HepG2 (cell line): Measurements from ENCODE around the gene LPXN. TPM values are rescaled to one million over a fixed set of nuclear protein-coding genes. Genes with fewer than 3 reads are reported as not detected.

Experiments
- MAZ ChIP-seq, 2 experiments: sonication (generic) in 1 of 2; formaldehyde crosslinking in 1 of 2; IDR thresholded peaks; 2 replicates each; pipeline versions ENCODE4 v1.5.0 to v1.6.1; 2012 to 2020; ENCODE audit warnings: low read depth in 2 of 2, mild to moderate bottlenecking in 2 of 2, borderline replicate concordance in 1 of 2, improper control_type of control experiment in 1 of 2, low read length in 1 of 2, missing genetic modification reagents in 1 of 2, moderate library complexity in 1 of 2
- PRDM10 ChIP-seq: sonication (generic); formaldehyde crosslinking; IDR thresholded peaks from 2 replicates; pipeline ENCODE4 v1.4.0; 2020; ENCODE audit warnings: low read depth, missing genetic modification reagents
- PTBP1 ChIP-seq: fragments of 200-400 bp; formaldehyde crosslinking; IDR thresholded peaks from 2 replicates; pipeline ENCODE4 v1.6.1; 2018; ENCODE audit warnings: low read length, low read depth; ENCODE audit not compliant: poor library complexity, severe bottlenecking
- RFX3 ChIP-seq: IDR thresholded peaks from 2 replicates; pipeline ENCODE4 v1.6.1; 2016; ENCODE audit warnings: missing biosample characterization, missing genetic modification reagents
- U2AF2 ChIP-seq: fragments of 200-400 bp; formaldehyde crosslinking; IDR thresholded peaks from 2 replicates; pipeline ENCODE4 v1.6.1; 2017; ENCODE audit warnings: low read depth, mild to moderate bottlenecking, low read length
- ZBTB3 ChIP-seq: sonication (generic); formaldehyde crosslinking; IDR thresholded peaks from 2 replicates; pipeline ENCODE4 v1.4.0; 2020; ENCODE audit warnings: low read depth, mild to moderate bottlenecking, moderate library complexity, missing genetic modification reagents, borderline replicate concordance
- ZC3H13 ChIP-seq: sonication (generic); formaldehyde crosslinking; IDR thresholded peaks from 2 replicates; pipeline ENCODE4 v1.8.1; 2023; ENCODE audit warnings: mild to moderate bottlenecking, missing genetic modification reagents, moderate library complexity
- ZFYVE20 ChIP-seq: sonication (generic); formaldehyde crosslinking; IDR thresholded peaks from 2 replicates; pipeline ENCODE4 v1.8.0; 2023; ENCODE audit warnings: low read depth, mild to moderate bottlenecking, moderate library complexity, missing genetic modification reagents, borderline replicate concordance
- ZNF101 ChIP-seq: sonication (generic); formaldehyde crosslinking; IDR thresholded peaks from 2 replicates; pipeline ENCODE4 v1.4.0; 2020; ENCODE audit warnings: mild to moderate bottlenecking, low read depth, missing genetic modification reagents, borderline replicate concordance
- ZNF839 ChIP-seq: sonication (generic); formaldehyde crosslinking; IDR thresholded peaks from 2 replicates; pipeline ENCODE4 v1.4.0; 2020; ENCODE audit warnings: missing genetic modification reagents, mild to moderate bottlenecking, borderline replicate concordance
- ZNF850 ChIP-seq: sonication (generic); formaldehyde crosslinking; conservative IDR thresholded peaks from 2 replicates; pipeline ENCODE4 v1.9.0; 2021; ENCODE audit warnings: mild to moderate bottlenecking, missing genetic modification reagents
- polyA plus RNA-seq, 8 experiments: library from polyadenylated mRNA; depleted of rRNA in 3 of 8; stranded (reverse) in 7 of 8; unstranded in 1 of 8; fragments of >200 nt; fragmentation: Illumina TruSeq in 4 of 8; extraction: Trizol in 4 of 8; gene quantifications; 2 replicates each; pipeline versions ENCODE4 v1.2.1 to v1.2.3, GENCODE V29; 2011 to 2016; ENCODE audit warnings: low read depth in 4 of 8, missing spikeins in 1 of 8, mixed read lengths in 1 of 8; ENCODE audit not compliant: insufficient read depth in 1 of 8
- total RNA-seq, 5 experiments: library from RNA; depleted of rRNA; stranded (reverse); fragments of >200 nt; fragmentation: Illumina TruSeq; extraction: Trizol; gene quantifications; 2 replicates each; pipeline ENCODE4 v1.2.3, GENCODE V29; 2016; ENCODE audit warnings: low read depth in 1 of 5
- TF ChIP-seq, protein P1 (sequence below): sonication (generic); formaldehyde crosslinking; conservative IDR thresholded peaks from 2 replicates; pipeline ENCODE4 v1.4.0; 2020; ENCODE audit warnings: mild to moderate bottlenecking, missing genetic modification reagents, moderate library complexity
- TF ChIP-seq, protein P2 (sequence below), 2 experiments: sonication (generic) in 1 of 2; formaldehyde crosslinking in 1 of 2; IDR thresholded peaks; 2 replicates each; pipeline versions ENCODE4 v1.4.0 to v1.6.1; 2018 to 2020; ENCODE audit warnings: missing genetic modification reagents in 2 of 2, borderline replicate concordance in 1 of 2, low read depth in 1 of 2, mild to moderate bottlenecking in 1 of 2, missing biosample characterization in 1 of 2
- TF ChIP-seq, protein P3 (sequence below): sonication (generic); formaldehyde crosslinking; conservative IDR thresholded peaks from 2 replicates; pipeline ENCODE4 v1.8.0; 2022; ENCODE audit warnings: mild to moderate bottlenecking, moderate library complexity, missing genetic modification reagents

LPXN gene
- total and polyA plus RNA-seq, 2 of the 13 experiments (the other 11 are each of a cell fraction or from before 2014, with no cell fraction given): 1.7 to 3.5 TPM

DNA sequence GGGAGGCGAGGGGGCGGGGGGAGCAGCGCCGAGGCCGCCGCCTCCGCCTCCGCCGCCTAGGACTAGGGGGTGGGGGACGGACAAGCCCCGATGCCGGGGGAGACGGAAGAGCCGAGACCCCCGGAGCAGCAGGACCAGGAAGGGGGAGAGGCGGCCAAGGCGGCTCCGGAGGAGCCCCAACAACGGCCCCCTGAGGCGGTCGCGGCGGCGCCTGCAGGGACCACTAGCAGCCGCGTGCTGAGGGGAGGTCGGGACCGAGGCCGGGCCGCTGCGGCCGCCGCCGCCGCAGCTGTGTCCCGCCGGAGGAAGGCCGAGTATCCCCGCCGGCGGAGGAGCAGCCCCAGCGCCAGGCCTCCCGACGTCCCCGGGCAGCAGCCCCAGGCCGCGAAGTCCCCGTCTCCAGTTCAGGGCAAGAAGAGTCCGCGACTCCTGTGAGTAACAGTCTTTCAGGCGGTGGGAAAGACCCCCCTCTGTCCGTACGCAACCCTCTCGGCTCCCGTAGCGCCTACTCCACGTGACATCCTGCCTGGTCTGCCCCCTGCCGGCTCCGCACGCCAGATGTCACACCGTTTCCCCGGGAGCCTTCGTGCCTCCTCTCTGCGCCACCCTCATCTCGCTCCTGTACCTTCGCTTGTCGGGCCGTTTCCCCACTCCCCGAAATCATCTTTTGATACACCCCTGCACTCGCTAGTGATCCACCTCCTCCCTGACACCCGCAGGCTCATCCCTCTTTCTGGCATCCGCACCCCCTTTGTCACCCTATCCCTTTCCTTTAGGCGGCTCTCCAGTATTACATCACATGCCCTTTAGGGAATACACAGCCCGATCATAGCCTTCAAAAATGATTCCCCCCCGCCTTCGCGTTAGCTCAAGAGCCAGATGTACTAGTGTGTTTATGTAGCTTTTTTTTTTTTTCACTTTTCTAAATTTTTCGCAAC, 3.8 kb upstream of the LPXN start (continued):
- TF ChIP-seq, protein P1, sequence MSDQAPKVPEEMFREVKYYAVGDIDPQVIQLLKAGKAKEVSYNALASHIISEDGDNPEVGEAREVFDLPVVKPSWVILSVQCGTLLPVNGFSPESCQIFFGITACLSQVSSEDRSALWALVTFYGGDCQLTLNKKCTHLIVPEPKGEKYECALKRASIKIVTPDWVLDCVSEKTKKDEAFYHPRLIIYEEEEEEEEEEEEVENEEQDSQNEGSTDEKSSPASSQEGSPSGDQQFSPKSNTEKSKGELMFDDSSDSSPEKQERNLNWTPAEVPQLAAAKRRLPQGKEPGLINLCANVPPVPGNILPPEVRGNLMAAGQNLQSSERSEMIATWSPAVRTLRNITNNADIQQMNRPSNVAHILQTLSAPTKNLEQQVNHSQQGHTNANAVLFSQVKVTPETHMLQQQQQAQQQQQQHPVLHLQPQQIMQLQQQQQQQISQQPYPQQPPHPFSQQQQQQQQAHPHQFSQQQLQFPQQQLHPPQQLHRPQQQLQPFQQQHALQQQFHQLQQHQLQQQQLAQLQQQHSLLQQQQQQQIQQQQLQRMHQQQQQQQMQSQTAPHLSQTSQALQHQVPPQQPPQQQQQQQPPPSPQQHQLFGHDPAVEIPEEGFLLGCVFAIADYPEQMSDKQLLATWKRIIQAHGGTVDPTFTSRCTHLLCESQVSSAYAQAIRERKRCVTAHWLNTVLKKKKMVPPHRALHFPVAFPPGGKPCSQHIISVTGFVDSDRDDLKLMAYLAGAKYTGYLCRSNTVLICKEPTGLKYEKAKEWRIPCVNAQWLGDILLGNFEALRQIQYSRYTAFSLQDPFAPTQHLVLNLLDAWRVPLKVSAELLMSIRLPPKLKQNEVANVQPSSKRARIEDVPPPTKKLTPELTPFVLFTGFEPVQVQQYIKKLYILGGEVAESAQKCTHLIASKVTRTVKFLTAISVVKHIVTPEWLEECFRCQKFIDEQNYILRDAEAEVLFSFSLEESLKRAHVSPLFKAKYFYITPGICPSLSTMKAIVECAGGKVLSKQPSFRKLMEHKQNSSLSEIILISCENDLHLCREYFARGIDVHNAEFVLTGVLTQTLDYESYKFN (CRISPR knock-in tag): 0 out of 2 replicates have a peak, but pooled peaks have one; percentile 23
- TF ChIP-seq, protein P2, sequence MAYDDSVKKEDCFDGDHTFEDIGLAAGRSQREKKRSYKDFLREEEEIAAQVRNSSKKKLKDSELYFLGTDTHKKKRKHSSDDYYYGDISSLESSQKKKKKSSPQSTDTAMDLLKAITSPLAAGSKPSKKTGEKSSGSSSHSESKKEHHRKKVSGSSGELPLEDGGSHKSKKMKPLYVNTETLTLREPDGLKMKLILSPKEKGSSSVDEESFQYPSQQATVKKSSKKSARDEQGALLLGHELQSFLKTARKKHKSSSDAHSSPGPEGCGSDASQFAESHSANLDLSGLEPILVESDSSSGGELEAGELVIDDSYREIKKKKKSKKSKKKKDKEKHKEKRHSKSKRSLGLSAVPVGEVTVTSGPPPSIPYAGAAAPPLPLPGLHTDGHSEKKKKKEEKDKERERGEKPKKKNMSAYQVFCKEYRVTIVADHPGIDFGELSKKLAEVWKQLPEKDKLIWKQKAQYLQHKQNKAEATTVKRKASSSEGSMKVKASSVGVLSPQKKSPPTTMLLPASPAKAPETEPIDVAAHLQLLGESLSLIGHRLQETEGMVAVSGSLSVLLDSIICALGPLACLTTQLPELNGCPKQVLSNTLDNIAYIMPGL (CRISPR knock-in tag; IDR thresholded peaks at IDR 0.05; ENCODE audit: borderline replicate concordance in 1 of 2, low read depth in 1 of 2): peak; percentile 95 to 99
- 0 out of 2 replicates have a peak, but pooled peaks have one; percentile 4 for TF ChIP-seq ZC3H13 (CRISPR knock-in tag)
- TF ChIP-seq ZBTB3 (CRISPR knock-in tag): no peak
- no peak for TF ChIP-seq ZFYVE20
- TF ChIP-seq MAZ (IDR thresholded peaks at IDR 0.05; ENCODE audit: borderline replicate concordance, low read depth, low read length): 0 out of 2 replicates have a peak, but pooled peaks have one; percentile 7
- TF ChIP-seq MAZ (CRISPR knock-in tag; IDR thresholded peaks at IDR 0.05; ENCODE audit: low read depth): peak; percentile 80
- TF ChIP-seq ZNF839 (CRISPR knock-in tag): no peak
- no peak for TF ChIP-seq ZNF850 (CRISPR knock-in tag)
- TF ChIP-seq ZNF101 (CRISPR knock-in tag): no peak
- TF ChIP-seq PRDM10 (CRISPR knock-in tag): no peak
- no peak for TF ChIP-seq RFX3
- TF ChIP-seq PTBP1: peak; percentile 85
- TF ChIP-seq, protein P3, sequence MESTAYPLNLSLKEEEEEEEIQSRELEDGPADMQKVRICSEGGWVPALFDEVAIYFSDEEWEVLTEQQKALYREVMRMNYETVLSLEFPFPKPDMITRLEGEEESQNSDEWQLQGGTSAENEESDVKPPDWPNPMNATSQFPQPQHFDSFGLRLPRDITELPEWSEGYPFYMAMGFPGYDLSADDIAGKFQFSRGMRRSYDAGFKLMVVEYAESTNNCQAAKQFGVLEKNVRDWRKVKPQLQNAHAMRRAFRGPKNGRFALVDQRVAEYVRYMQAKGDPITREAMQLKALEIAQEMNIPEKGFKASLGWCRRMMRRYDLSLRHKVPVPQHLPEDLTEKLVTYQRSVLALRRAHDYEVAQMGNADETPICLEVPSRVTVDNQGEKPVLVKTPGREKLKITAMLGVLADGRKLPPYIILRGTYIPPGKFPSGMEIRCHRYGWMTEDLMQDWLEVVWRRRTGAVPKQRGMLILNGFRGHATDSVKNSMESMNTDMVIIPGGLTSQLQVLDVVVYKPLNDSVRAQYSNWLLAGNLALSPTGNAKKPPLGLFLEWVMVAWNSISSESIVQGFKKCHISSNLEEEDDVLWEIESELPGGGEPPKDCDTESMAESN: peak; percentile 74; the same call in 1 of the 2 replicates
- TF ChIP-seq U2AF2: 0 out of 2 replicates have a peak, but pooled peaks have one; percentile 74
